ENCODE data around the gene ADAMTS4. TPM values are rescaled to one million over a fixed set of nuclear protein-coding genes. Genes with fewer than 3 reads are reported as not detected.

Gene ADAMTS4
- total and polyA plus RNA-seq, 8 donors: 0.89 to 20.6 (median 2.3) TPM

GRCh38 chr1:161137881-161138280 lies 61.0 kb downstream of the ADAMTS4 start:
- Histone ChIP-seq H3K4me1 (peaks cover 10 to 29% (median 20%) of the 10 kb centered on the region in 4 donors), H3K36me3 (peaks cover 0 to 5% (median 0%) of the 10 kb centered on the region in 4 donors), H3K4me3 (no peak overlapping the region), H3K9me3 (no peaks in the 10 kb centered on the region), H3K27ac (peak overlapping the region in 2 of 5 donors; percentile 15 to 16), H3K27me3 (no peaks in the 10 kb centered on the region)
- no peak for TF ChIP-seq CTCF (IDR thresholded peaks at IDR 0.05)
- no peak for TF ChIP-seq EP300 (IDR thresholded peaks at IDR 0.05)
- no peak for TF ChIP-seq POLR2AphosphoS5 (IDR thresholded peaks at IDR 0.05)
- intact Hi-C loops (cut with DNase I; ENCODE audit: low total_unique reads): no loop called here
- 72 to 80% (median 75%) methylated on average over 3 of the region's 3 CpGs for WGBS, 5 donors
- no peak for DNase-seq

Small RNA genes lying within 50 kb of the gene (small RNA-seq; reads per million reads assigned to genes)
- 0 reads per million in 4 donors for gene RF01225

Other genes starting within 250 kb of the ADAMTS4 start
- 1 to 10 TPM in 1 of 5 donors, not detected in 4; 4.2 TPM for gene ITLN2, start 244.2 kb downstream of the ADAMTS4 start, total RNA-seq
- gene ITLN2, start 244.2 kb downstream of the ADAMTS4 start, polyA plus RNA-seq: under 1 TPM in 1 of 3 donors, not detected in 2; 0.37 TPM
- 100 to 1,000 TPM in 1 of 5 donors, 10 to 100 TPM in 3, 1 to 10 TPM in 1; 7.6 to 130 (median 20.9) TPM for gene F11R, start 177.9 kb downstream of the ADAMTS4 start, total RNA-seq
- gene F11R, start 177.9 kb downstream of the ADAMTS4 start, polyA plus RNA-seq: 10 to 100 TPM; 13.4 to 41.5 (median 29.2) TPM
- gene TSTD1, start 160.1 kb downstream of the ADAMTS4 start, total RNA-seq: 100 to 1,000 TPM in 1 of 5 donors, 10 to 100 TPM in 3, not detected in 1; 13.2 to 112 (median 42.7) TPM
- 100 to 1,000 TPM; 117 to 186 (median 158) TPM for gene TSTD1, start 160.1 kb downstream of the ADAMTS4 start, polyA plus RNA-seq
- gene USF1, start 153.1 kb downstream of the ADAMTS4 start, total RNA-seq: 100 to 1,000 TPM in 1 of 5 donors, 10 to 100 TPM in 3, 1 to 10 TPM in 1; 7.2 to 566 (median 65.2) TPM
- 10 to 100 TPM; 48.0 to 73.1 (median 55.9) TPM for gene USF1, start 153.1 kb downstream of the ADAMTS4 start, polyA plus RNA-seq
- gene ARHGAP30, start 129.2 kb downstream of the ADAMTS4 start, total RNA-seq: 10 to 100 TPM in 3 of 5 donors, 1 to 10 TPM in 2; 2.6 to 28.6 (median 12.9) TPM
- gene ARHGAP30, start 129.2 kb downstream of the ADAMTS4 start, polyA plus RNA-seq: 1 to 10 TPM; 2.8 to 5.5 (median 4.6) TPM
- 10 to 100 TPM in 2 of 5 donors, 1 to 10 TPM in 3; 2.0 to 20.3 (median 7.0) TPM for gene NECTIN4, start 109.5 kb downstream of the ADAMTS4 start, total RNA-seq
- gene NECTIN4, start 109.5 kb downstream of the ADAMTS4 start, polyA plus RNA-seq: 10 to 100 TPM in 1 of 3 donors, 1 to 10 TPM in 2; 1.7 to 14.2 (median 2.6) TPM
- 10 to 100 TPM in 1 of 5 donors, 1 to 10 TPM in 4; 1.3 to 41.4 (median 2.4) TPM for gene KLHDC9, start 100.7 kb downstream of the ADAMTS4 start, total RNA-seq
- gene KLHDC9, start 100.7 kb downstream of the ADAMTS4 start, polyA plus RNA-seq: 1 to 10 TPM; 4.7 to 6.3 (median 5.3) TPM
- gene PFDN2, start 81.0 kb downstream of the ADAMTS4 start, total RNA-seq: 10 to 100 TPM in 3 of 5 donors, not detected in 2; 11.6 to 21.3 (median 19.3) TPM
- 100 to 1,000 TPM in 2 of 3 donors, 10 to 100 TPM in 1; 97.5 to 166 (median 122) TPM for gene PFDN2, start 81.0 kb downstream of the ADAMTS4 start, polyA plus RNA-seq
- gene NIT1, start 80.9 kb downstream of the ADAMTS4 start, total RNA-seq: 10 to 100 TPM in 4 of 5 donors, 1 to 10 TPM in 1; 8.8 to 77.9 (median 20.9) TPM
- 10 to 100 TPM; 20.0 to 34.2 (median 27.3) TPM for gene NIT1, start 80.9 kb downstream of the ADAMTS4 start, polyA plus RNA-seq
- 10 to 100 TPM in 3 of 5 donors, 1 to 10 TPM in 2; 2.3 to 35.9 (median 14.3) TPM for gene DEDD, start 66.4 kb downstream of the ADAMTS4 start, total RNA-seq
- gene DEDD, start 66.4 kb downstream of the ADAMTS4 start, polyA plus RNA-seq: 10 to 100 TPM; 16.5 to 31.9 (median 18.6) TPM
- 10 to 100 TPM in 4 of 5 donors, not detected in 1; 21.9 to 95.1 (median 33.6) TPM for gene UFC1, start 45.1 kb downstream of the ADAMTS4 start, total RNA-seq
- gene UFC1, start 45.1 kb downstream of the ADAMTS4 start, polyA plus RNA-seq: 100 to 1,000 TPM; 163 to 206 (median 203) TPM
- gene USP21, start 39.6 kb downstream of the ADAMTS4 start, total RNA-seq: 10 to 100 TPM; 13.6 to 35.3 (median 22.9) TPM
- gene USP21, start 39.6 kb downstream of the ADAMTS4 start, polyA plus RNA-seq: 10 to 100 TPM; 16.2 to 23.2 (median 16.9) TPM
- gene PPOX, start 32.6 kb downstream of the ADAMTS4 start, total RNA-seq: 10 to 100 TPM in 4 of 5 donors, 1 to 10 TPM in 1; 9.5 to 52.7 (median 44.9) TPM
- gene PPOX, start 32.6 kb downstream of the ADAMTS4 start, polyA plus RNA-seq: 10 to 100 TPM; 16.8 to 32.0 (median 31.6) TPM
- 10 to 100 TPM; 12.2 to 25.8 (median 17.3) TPM for gene B4GALT3, start 21.5 kb downstream of the ADAMTS4 start, total RNA-seq
- 10 to 100 TPM; 17.5 to 21.7 (median 18.8) TPM for gene B4GALT3, start 21.5 kb downstream of the ADAMTS4 start, polyA plus RNA-seq
- gene NDUFS2, start 3.3 kb upstream of the ADAMTS4 start, total RNA-seq: 100 to 1,000 TPM in 2 of 5 donors, 10 to 100 TPM in 2, 1 to 10 TPM in 1; 9.9 to 165 (median 85.7) TPM
- 10 to 100 TPM; 55.6 to 83.4 (median 81.9) TPM for gene NDUFS2, start 3.3 kb upstream of the ADAMTS4 start, polyA plus RNA-seq
- gene FCER1G, start 16.2 kb upstream of the ADAMTS4 start, total RNA-seq: 10 to 100 TPM in 2 of 5 donors, 1 to 10 TPM in 2, not detected in 1; 1.4 to 27.0 (median 7.4) TPM
- 100 to 1,000 TPM in 1 of 3 donors, 10 to 100 TPM in 2; 35.4 to 101 (median 50.6) TPM for gene FCER1G, start 16.2 kb upstream of the ADAMTS4 start, polyA plus RNA-seq
- 1 to 10 TPM in 1 of 5 donors, not detected in 4; 5.3 TPM for gene APOA2, start 24.6 kb upstream of the ADAMTS4 start, total RNA-seq
- gene APOA2, start 24.6 kb upstream of the ADAMTS4 start, polyA plus RNA-seq: not detected
- gene TOMM40L, start 27.0 kb upstream of the ADAMTS4 start, total RNA-seq: 1 to 10 TPM in 4 of 5 donors, under 1 TPM in 1; 0.58 to 7.3 (median 5.8) TPM
- gene TOMM40L, start 27.0 kb upstream of the ADAMTS4 start, polyA plus RNA-seq: 1 to 10 TPM; 7.9 to 9.9 (median 9.8) TPM
- under 1 TPM in 1 of 5 donors, not detected in 4; 0.55 TPM for gene NR1I3, start 39.1 kb upstream of the ADAMTS4 start, total RNA-seq
- gene NR1I3, start 39.1 kb upstream of the ADAMTS4 start, polyA plus RNA-seq: not detected
- gene PCP4L1, start 59.7 kb upstream of the ADAMTS4 start, total RNA-seq: 10 to 100 TPM in 2 of 5 donors, not detected in 3; 17.6 to 19.4 TPM
- gene PCP4L1, start 59.7 kb upstream of the ADAMTS4 start, polyA plus RNA-seq: 10 to 100 TPM in 1 of 3 donors, not detected in 2; 12.6 TPM
- 10 to 100 TPM in 1 of 5 donors, 1 to 10 TPM in 1, not detected in 3; 1.3 to 15.1 TPM for gene MPZ, start 110.9 kb upstream of the ADAMTS4 start, total RNA-seq
- 1 to 10 TPM; 1.4 to 2.8 (median 2.3) TPM for gene MPZ, start 110.9 kb upstream of the ADAMTS4 start, polyA plus RNA-seq
- 100 to 1,000 TPM in 2 of 5 donors, 10 to 100 TPM in 3; 28.3 to 109 (median 83.1) TPM for gene SDHC, start 115.3 kb upstream of the ADAMTS4 start, total RNA-seq
- gene SDHC, start 115.3 kb upstream of the ADAMTS4 start, polyA plus RNA-seq: 100 to 1,000 TPM in 2 of 3 donors, 10 to 100 TPM in 1; 70.1 to 165 (median 152) TPM
- not detected for gene CFAP126, start 168.8 kb upstream of the ADAMTS4 start, total RNA-seq
- gene CFAP126, start 168.8 kb upstream of the ADAMTS4 start, polyA plus RNA-seq: not detected